HG02623 (cell line): Measurements from ENCODE around the gene CUL2.
"Not testable (repeated sequence)": the region's sequence is repeated elsewhere in the genome, so short reads cannot be mapped to it uniquely, and the experiment has no call there.

Experiments
- ATAC-seq: cut with Tn5 transposase; IDR thresholded peaks from one replicate; pipeline ENCODE4 v1.9.1; 2021; ENCODE audit warnings: moderate library complexity; ENCODE audit not compliant: unreplicated experiment

The CUL2 gene

GRCh38 chr10:35080261-35080660 lies 9.9 kb downstream of the CUL2 start:
- not testable (repeated sequence) for ATAC-seq

- no peak for ATAC-seq
Measured at GRCh38 chr10:35079763-35080162, 10.4 kb downstream of the CUL2 start.

GRCh38 chr10:35079265-35079664 lies 10.9 kb downstream of the CUL2 start:
- ATAC-seq: no peak

- ATAC-seq: no peak
Measured at GRCh38 chr10:35075228-35075627, 14.9 kb downstream of the CUL2 start.

- ATAC-seq: no peak
Measured at GRCh38 chr10:35074266-35074665, 15.9 kb downstream of the CUL2 start.

GRCh38 chr10:35070521-35070920 lies 19.6 kb downstream of the CUL2 start:
- no peak for ATAC-seq

GRCh38 chr10:35063837-35064454 lies 26.2 kb downstream of the CUL2 start:
- no peak for ATAC-seq

GRCh38 chr10:35059481-35059880 lies 30.7 kb downstream of the CUL2 start:
- ATAC-seq: no peak

- no peak for ATAC-seq
Measured at GRCh38 chr10:35058686-35059085, 31.5 kb downstream of the CUL2 start.

GRCh38 chr10:35058134-35058533 lies 32.0 kb downstream of the CUL2 start:
- peak; percentile 53 for ATAC-seq

- ATAC-seq: no peak
Measured at GRCh38 chr10:35056686-35057085, 33.5 kb downstream of the CUL2 start.

- no peak for ATAC-seq
Measured at GRCh38 chr10:35056133-35056532, 34.0 kb downstream of the CUL2 start.

GRCh38 chr10:35050568-35050967 lies 39.6 kb downstream of the CUL2 start:
- ATAC-seq: no peak

- no peak for ATAC-seq
Measured at GRCh38 chr10:35046074-35046473, 44.1 kb downstream of the CUL2 start.

GRCh38 chr10:35045275-35045674 lies 44.9 kb downstream of the CUL2 start:
- ATAC-seq: not testable (repeated sequence)

GRCh38 chr10:35043796-35044344 lies 46.3 kb downstream of the CUL2 start:
- no peak for ATAC-seq

- ATAC-seq: no peak
Measured at GRCh38 chr10:35042783-35043182, 47.4 kb downstream of the CUL2 start.

GRCh38 chr10:35041502-35041879 lies 48.6 kb downstream of the CUL2 start:
- ATAC-seq: no peak

- ATAC-seq: no peak
Measured at GRCh38 chr10:35040760-35041501, 49.2 kb downstream of the CUL2 start.

GRCh38 chr10:35037104-35037503 lies 53.0 kb downstream of the CUL2 start:
- ATAC-seq: no peak

GRCh38 chr10:35035606-35036005 lies 54.5 kb downstream of the CUL2 start:
- no peak for ATAC-seq

GRCh38 chr10:35027567-35027966 lies 62.6 kb downstream of the CUL2 start:
- no peak for ATAC-seq
